Stimulated activated CD4-positive, alpha-beta T cell treated with anti-CD3 and anti-CD28 coated beads, Interleukin-12 subunit alpha, Interleukin-12 subunit beta, amount 100 ng/mL, for 24 hours (primary cell): ENCODE data around the gene PRPF18.

Experiments
- DNase-seq, 2 experiments: peaks; one replicate each; pipeline ENCODE4 v3.0.0-alpha.2; 2020; ENCODE audit warnings: low read depth in 2 of 2

Gene PRPF18

DNA sequence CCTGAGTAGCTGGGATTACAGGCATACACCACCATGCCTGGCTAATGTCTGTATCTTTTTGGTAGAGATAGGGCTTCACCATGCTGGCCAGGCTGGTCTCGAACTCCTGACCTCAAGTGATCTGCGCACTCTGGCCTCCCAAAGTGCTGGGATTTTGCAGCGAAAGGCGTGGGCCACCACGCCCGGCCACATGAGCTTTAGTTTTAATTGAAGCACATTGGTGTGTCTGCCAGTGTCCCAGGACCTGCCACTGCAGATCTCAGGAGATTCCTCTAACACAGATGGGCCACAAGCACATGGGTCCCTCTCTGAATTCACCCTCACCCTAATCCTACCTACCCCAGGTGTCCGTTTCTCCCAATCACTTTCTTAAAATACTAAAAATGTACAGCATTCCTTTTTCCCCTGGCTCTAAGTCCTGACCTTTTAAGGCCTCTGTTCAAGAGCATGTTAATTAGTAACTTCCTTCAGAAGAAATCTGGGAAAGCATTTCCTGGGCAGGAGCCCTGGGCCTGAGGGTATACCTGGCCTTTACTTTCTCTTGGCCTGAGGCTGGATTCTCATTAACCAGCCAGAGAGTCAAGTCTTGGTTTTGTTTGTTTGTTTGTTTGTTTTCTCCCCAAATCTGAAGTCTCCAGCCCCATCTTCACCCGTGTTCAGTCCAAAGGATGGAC is 82.6 kb downstream of the PRPF18 start:
- DNase-seq, result no peak

DNA sequence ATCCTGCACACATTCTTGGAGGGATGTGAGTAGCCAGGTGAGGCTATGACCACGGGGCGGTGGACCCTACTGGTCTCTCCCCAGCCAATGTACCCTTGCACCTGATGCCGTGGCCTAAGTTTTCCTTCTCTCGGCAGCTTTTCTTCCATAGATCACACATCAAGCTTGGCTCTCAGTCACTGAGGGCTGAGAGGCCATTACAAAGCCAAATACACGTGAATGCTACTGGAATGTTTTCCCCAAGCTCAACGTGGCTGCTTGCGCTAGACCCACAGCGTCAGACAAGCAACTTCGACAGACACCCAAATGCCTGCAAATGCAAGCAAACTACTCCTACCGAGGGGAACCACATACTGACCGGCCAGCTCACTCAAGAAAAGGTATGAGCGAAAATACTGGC is 83.1 kb downstream of the PRPF18 start:
- no peak for DNase-seq

DNA sequence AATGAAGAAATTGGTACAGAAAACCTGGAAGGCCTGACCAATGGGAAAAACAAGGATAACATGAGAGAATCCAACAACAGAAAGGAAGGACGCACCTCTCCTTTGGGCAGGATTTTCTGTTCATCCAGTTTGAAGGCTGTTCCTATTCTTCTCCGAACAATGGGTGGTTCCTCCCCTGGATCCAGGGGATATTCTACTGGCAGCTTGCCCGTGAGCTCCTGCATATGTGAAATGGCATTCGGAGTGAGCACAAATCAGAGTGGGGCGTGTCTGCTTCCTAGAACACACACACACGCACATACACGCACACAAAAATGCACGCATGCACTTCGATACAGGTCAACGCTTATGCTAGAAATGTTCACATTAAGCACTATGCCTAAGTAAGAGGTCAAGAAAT is 83.5 kb downstream of the PRPF18 start:
- DNase-seq, result no peak

DNA sequence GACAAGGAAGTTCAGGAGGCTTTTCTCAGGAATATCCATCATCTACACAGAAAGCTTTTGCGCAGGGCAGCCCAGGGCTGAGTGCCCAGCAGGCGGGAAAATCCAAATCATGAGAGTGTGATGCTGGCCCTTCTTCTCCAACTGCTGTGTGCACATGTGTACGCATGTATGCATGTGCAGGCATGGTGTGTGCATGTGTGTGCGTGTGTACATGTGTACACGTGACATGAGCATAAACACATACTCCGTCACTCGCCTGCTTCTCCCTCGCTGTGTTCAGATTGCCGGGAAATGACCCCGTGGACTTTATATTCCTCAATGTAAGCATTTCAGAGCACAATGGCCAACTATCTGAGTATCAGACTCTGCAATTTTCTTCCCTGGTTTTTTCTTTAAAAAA is 85.1 kb downstream of the PRPF18 start:
- DNase-seq, result no peak

GRCh38 chr10:13672548-13672947 is 85.8 kb downstream of the PRPF18 start:
- DNase-seq, result no peak

GRCh38 chr10:13673156-13673555 is 86.4 kb downstream of the PRPF18 start:
- DNase-seq, result no peak

DNA sequence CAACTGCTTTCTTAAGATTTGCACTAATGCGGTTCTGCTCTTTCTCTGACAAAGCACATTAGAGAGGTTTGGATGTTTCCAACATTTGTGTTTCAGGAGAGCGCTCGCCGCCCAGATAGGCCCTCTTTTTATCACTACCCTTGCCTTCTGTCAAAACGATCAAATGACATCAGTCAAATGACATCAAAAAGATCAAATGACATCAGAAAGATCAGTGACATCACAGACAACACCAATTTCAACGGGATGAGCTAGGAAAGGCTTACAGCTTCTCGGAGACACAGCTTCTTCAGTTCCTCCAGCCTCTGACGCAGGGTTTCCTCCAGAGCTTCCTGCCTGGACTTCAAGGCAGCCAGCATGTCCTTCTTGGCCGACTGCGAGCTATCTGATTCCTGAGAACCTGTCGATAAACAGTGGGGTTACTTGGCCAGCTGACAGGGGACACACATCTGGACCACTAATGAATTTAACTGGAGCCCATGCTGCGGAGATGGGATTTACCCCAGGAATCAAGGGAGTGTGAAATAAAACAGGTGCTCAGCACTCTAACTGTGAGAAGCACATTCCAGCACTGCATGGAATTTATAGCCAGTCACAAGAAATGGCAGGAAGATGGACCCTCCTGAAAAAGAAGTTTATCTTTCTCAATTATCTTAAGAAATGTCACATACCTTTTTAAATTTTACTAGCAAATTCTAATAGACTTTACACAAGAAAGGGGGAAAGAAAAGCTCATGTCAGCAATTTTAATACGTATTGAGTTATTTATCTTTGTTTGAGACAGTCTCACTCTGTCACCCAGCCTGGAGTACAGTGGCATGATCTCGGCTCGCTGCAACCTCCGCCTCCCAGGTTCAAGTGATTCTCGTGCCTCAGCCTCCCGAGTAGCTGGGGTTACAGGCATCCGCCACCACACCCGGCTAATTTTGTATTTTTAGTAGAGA is 88.2 kb downstream of the PRPF18 start:
- DNase-seq, result no peak

- no peak for DNase-seq
Measured at GRCh38 chr10:13678101-13678843, 91.5 kb downstream of the PRPF18 start.
